Rectal smooth muscle tissue (tissue), 1 donor: ENCODE results near the gene IER2.

Experiments
- H3K27ac ChIP-seq: one replicate; pipeline ENCODE4 v1.7.0; 2013; ENCODE audit warnings: low read depth, low read length, inconsistent platforms
- H3K27me3 ChIP-seq: one replicate; pipeline ENCODE4 v1.7.0; 2013; ENCODE audit warnings: low read length; ENCODE audit not compliant: control insufficient read depth, insufficient read depth
- H3K36me3 ChIP-seq: one replicate; pipeline ENCODE4 v1.7.0; 2013; ENCODE audit warnings: low read length; ENCODE audit not compliant: control insufficient read depth, insufficient read depth
- H3K4me1 ChIP-seq: one replicate; pipeline ENCODE4 v1.7.0; 2013; ENCODE audit warnings: low read length; ENCODE audit not compliant: control insufficient read depth, insufficient read depth
- H3K4me3 ChIP-seq: one replicate; pipeline ENCODE4 v1.7.0; 2013; ENCODE audit warnings: low read length
- H3K9ac ChIP-seq: one replicate; pipeline ENCODE4 v1.7.0; 2013; ENCODE audit warnings: low read length

IER2 gene

GRCh38 chr19:13150187-13150930, at the start of gene IER2, which contains the start of gene STX10:
Gene IER2 (plus strand): TSS chr19:13150411. CDS start chr19:13153187, 2,776 bp downstream.
Gene STX10 (minus strand): TSS chr19:13150375. CDS start chr19:13150173, 202 bp downstream.
- Histone ChIP-seq H3K27me3 (no peaks in the 10 kb centered on the region), H3K36me3 (no peaks in the 10 kb centered on the region), H3K27ac (peak within 1 kb of the TSS; percentile 99), H3K4me1 (peaks cover 11% of the 10 kb centered on the region), H3K9ac (peak within 1 kb of the TSS; percentile 100), H3K4me3 (peak within 1 kb of the TSS; percentile 98)

GRCh38 chr19:13100841-13101589, 49.2 kb upstream of the IER2 start:
- H3K9ac ChIP-seq = no peak overlapping the region
- H3K4me1 ChIP-seq = peaks cover 10% of the 10 kb centered on the region
- H3K36me3 ChIP-seq = no peaks in the 10 kb centered on the region
- H3K27ac ChIP-seq = no peak overlapping the region
- H3K4me3 ChIP-seq = peak overlapping the region; percentile 57
- no peaks in the 10 kb centered on the region for H3K27me3 ChIP-seq

- Histone ChIP-seq H3K4me1 (peaks cover 10% of the 10 kb centered on the region), H3K36me3 (no peaks in the 10 kb centered on the region)
Observed at GRCh38 chr19:13101590-13102415, 48.4 kb upstream of the IER2 start.

GRCh38 chr19:13102416-13102665, 47.9 kb upstream of the IER2 start:
- peak overlapping the region; percentile 81 for H3K4me3 ChIP-seq
- H3K4me1 ChIP-seq = peaks cover 10% of the 10 kb centered on the region
- H3K27me3 ChIP-seq = no peaks in the 10 kb centered on the region
- no peaks in the 10 kb centered on the region for H3K36me3 ChIP-seq
- peak overlapping the region; percentile 70 for H3K27ac ChIP-seq
- H3K9ac ChIP-seq = peak overlapping the region; percentile 13

More at GRCh38 chr19:13101590-13102415, 48.4 kb upstream of the IER2 start:
- Histone ChIP-seq H3K27ac (peak overlapping the region; percentile 70), H3K27me3 (no peaks in the 10 kb centered on the region), H3K9ac (peak overlapping the region; percentile 49), H3K4me3 (peak overlapping the region; percentile 81)

- Histone ChIP-seq H3K36me3 (peaks cover 4% of the 10 kb centered on the region), H3K9ac (peak within 1 kb of the TSS; percentile 49), H3K27me3 (no peaks in the 10 kb centered on the region), H3K27ac (peak within 1 kb of the TSS; percentile 70), H3K4me3 (peak within 1 kb of the TSS; percentile 81), H3K4me1 (peaks cover 10% of the 10 kb centered on the region)
Observed at GRCh38 chr19:13102666-13103580, 47.3 kb upstream of the IER2 start, which contains the start of gene LYL1. Gene LYL1 (minus strand): TSS chr19:13102858. CDS start chr19:13101171, 1,687 bp downstream.

- Histone ChIP-seq H3K36me3 (peaks cover 4% of the 10 kb centered on the region), H3K27me3 (no peaks in the 10 kb centered on the region), H3K4me1 (peaks cover 10% of the 10 kb centered on the region), H3K9ac (peak overlapping the region; percentile 11), H3K4me3 (peak overlapping the region; percentile 54), H3K27ac (peak overlapping the region; percentile 70)
Observed at GRCh38 chr19:13103581-13104359, 46.4 kb upstream of the IER2 start.

GRCh38 chr19:13104360-13104847, 45.8 kb upstream of the IER2 start:
- Histone ChIP-seq H3K4me3 (peak overlapping the region; percentile 54), H3K9ac (peak overlapping the region; percentile 21), H3K27ac (no peak overlapping the region), H3K4me1 (peaks cover 10% of the 10 kb centered on the region), H3K36me3 (peaks cover 8% of the 10 kb centered on the region), H3K27me3 (no peaks in the 10 kb centered on the region)

GRCh38 chr19:13104848-13105711, 45.1 kb upstream of the IER2 start:
- Histone ChIP-seq H3K9ac (peak overlapping the region; percentile 21), H3K36me3 (peaks cover 12% of the 10 kb centered on the region), H3K27me3 (no peaks in the 10 kb centered on the region), H3K4me1 (peaks cover 10% of the 10 kb centered on the region), H3K27ac (no peak overlapping the region), H3K4me3 (peak overlapping the region; percentile 54)

GRCh38 chr19:13109361-13110098, 40.7 kb upstream of the IER2 start:
- H3K36me3 ChIP-seq = peaks cover 15% of the 10 kb centered on the region
- H3K27ac ChIP-seq = no peak overlapping the region
- H3K27me3 ChIP-seq = no peaks in the 10 kb centered on the region
- H3K4me3 ChIP-seq = no peak overlapping the region
- H3K4me1 ChIP-seq = no peaks in the 10 kb centered on the region
- H3K9ac ChIP-seq = no peak overlapping the region

GRCh38 chr19:13110099-13110610, 40.1 kb upstream of the IER2 start:
- no peak overlapping the region for H3K27ac ChIP-seq
- no peak overlapping the region for H3K9ac ChIP-seq
- H3K27me3 ChIP-seq = no peaks in the 10 kb centered on the region
- H3K4me3 ChIP-seq = no peak overlapping the region
- H3K36me3 ChIP-seq = peaks cover 15% of the 10 kb centered on the region
- no peaks in the 10 kb centered on the region for H3K4me1 ChIP-seq
